Osteoblast (primary cell): ENCODE measurements around the gene SSTR5. TPM values are rescaled to one million over a fixed set of nuclear protein-coding genes. Genes with fewer than 3 reads are reported as not detected.
A peak's percentile ranks its signal among the peaks of the same experiment; 100 is the strongest.

Experiments used
- DNase-seq: peaks from one replicate; pipeline ENCODE4 v3.0.0; 2011; ENCODE audit warnings: low spot score, mixed read lengths; ENCODE audit not compliant: insufficient read length; ENCODE audit errors: missing footprints
- H2AFZ ChIP-seq: 2 replicates; pipeline ENCODE4 v1.6.0; 2011; ENCODE audit warnings: mild to moderate bottlenecking, low read length
- H3K27ac ChIP-seq: 2 replicates; pipeline ENCODE4 v1.5.1; 2011; ENCODE audit warnings: mild to moderate bottlenecking, low read depth, low read length, moderate library complexity
- H3K27me3 ChIP-seq: 2 replicates; pipeline ENCODE4 v1.6.0; 2012; ENCODE audit warnings: mild to moderate bottlenecking, control low read depth, inconsistent platforms, low read length, moderate library complexity; ENCODE audit not compliant: insufficient read depth
- H3K36me3 ChIP-seq: 2 replicates; pipeline ENCODE4 v1.5.1; 2011; ENCODE audit warnings: mild to moderate bottlenecking, low read length, control low read depth, moderate library complexity; ENCODE audit not compliant: insufficient read depth
- H3K4me1 ChIP-seq: 2 replicates; pipeline ENCODE4 v1.5.1; 2011; ENCODE audit warnings: mild to moderate bottlenecking, low read length, control low read depth, moderate library complexity; ENCODE audit not compliant: insufficient read depth
- H3K4me2 ChIP-seq: 2 replicates; pipeline ENCODE4 v1.6.0; 2011; ENCODE audit warnings: mild to moderate bottlenecking, low read length; ENCODE audit not compliant: insufficient read depth
- H3K4me3 ChIP-seq: fragments of 200-600 bp; sonication (generic); 3 replicates; pipeline ENCODE4 v1.5.1; 2012; ENCODE audit warnings: mild to moderate bottlenecking, low read length, inconsistent platforms; ENCODE audit not compliant: insufficient read depth
- H3K79me2 ChIP-seq: 2 replicates; pipeline ENCODE4 v1.6.0; 2012; ENCODE audit warnings: mild to moderate bottlenecking, low read length, control low read depth, inconsistent platforms; ENCODE audit not compliant: insufficient read depth
- H3K9me3 ChIP-seq: 2 replicates; pipeline ENCODE4 v1.5.1; 2011; ENCODE audit warnings: low read depth, low read length, control low read depth
- H4K20me1 ChIP-seq: 2 replicates; pipeline ENCODE4 v1.6.0; 2012; ENCODE audit warnings: mild to moderate bottlenecking, low read length, control low read depth; ENCODE audit not compliant: insufficient read depth
- total RNA-seq: library from RNA; depleted of rRNA; stranded (reverse); fragments of >200 nt; gene quantifications from 2 replicates; pipeline ENCODE4 v1.2.3, GENCODE V29; 2012
- TF ChIP-seq, protein P1 (sequence below): IDR thresholded peaks from 2 replicates; pipeline ENCODE4 v1.5.1; 2011; ENCODE audit warnings: mild to moderate bottlenecking, low read depth, low read length, moderate library complexity; ENCODE audit errors: extremely low read depth

Gene SSTR5
- total RNA-seq, 1 donor = not detected

DNA sequence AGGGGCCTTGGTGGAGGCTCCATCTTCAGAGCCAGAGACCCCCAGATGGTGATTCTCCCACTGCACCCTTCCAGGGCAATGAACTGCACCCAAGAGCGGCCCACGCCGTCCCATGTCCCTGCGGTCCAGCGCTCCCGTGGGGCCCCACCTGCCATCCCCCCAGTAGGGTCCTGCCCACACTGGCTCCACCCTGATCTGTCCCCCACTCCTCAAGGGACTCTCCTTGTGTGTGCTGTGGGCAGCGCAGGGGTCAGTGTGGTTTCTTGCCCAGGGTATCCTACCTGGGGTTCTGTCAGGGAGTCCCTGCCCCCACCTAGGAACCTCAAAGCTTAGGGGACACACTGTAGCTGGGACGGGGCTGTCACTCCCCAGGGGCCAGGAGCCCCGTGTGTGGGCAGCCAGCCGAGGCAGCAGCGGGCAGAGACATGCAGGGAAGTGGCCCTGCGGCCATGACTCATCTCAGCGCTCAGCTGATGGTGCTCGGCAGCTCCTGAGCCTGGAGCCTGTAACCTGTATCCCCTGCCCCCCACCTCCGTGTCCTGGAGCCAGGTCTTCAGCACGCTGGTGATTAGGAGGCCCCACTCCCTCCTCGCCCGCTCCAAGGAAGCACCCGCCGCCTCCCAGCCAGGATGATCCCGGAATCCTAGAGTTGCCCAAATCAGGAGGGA, 35.7 kb upstream of the SSTR5 start:
- Histone ChIP-seq H3K4me2 (no peak overlapping the region), H3K36me3 (no peaks in the 10 kb centered on the region), H3K4me1 (no peaks in the 10 kb centered on the region), H4K20me1 (no peaks in the 10 kb centered on the region), H3K4me3 (no peak overlapping the region), H3K27ac (no peak overlapping the region), H3K27me3 (no peaks in the 10 kb centered on the region), H3K9me3 (no peaks in the 10 kb centered on the region), H3K79me2 (no peaks in the 10 kb centered on the region), H2AFZ (no peak overlapping the region)
- TF ChIP-seq, protein P1, sequence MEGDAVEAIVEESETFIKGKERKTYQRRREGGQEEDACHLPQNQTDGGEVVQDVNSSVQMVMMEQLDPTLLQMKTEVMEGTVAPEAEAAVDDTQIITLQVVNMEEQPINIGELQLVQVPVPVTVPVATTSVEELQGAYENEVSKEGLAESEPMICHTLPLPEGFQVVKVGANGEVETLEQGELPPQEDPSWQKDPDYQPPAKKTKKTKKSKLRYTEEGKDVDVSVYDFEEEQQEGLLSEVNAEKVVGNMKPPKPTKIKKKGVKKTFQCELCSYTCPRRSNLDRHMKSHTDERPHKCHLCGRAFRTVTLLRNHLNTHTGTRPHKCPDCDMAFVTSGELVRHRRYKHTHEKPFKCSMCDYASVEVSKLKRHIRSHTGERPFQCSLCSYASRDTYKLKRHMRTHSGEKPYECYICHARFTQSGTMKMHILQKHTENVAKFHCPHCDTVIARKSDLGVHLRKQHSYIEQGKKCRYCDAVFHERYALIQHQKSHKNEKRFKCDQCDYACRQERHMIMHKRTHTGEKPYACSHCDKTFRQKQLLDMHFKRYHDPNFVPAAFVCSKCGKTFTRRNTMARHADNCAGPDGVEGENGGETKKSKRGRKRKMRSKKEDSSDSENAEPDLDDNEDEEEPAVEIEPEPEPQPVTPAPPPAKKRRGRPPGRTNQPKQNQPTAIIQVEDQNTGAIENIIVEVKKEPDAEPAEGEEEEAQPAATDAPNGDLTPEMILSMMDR = no peak
- DNase-seq = peak; percentile 96

DNA sequence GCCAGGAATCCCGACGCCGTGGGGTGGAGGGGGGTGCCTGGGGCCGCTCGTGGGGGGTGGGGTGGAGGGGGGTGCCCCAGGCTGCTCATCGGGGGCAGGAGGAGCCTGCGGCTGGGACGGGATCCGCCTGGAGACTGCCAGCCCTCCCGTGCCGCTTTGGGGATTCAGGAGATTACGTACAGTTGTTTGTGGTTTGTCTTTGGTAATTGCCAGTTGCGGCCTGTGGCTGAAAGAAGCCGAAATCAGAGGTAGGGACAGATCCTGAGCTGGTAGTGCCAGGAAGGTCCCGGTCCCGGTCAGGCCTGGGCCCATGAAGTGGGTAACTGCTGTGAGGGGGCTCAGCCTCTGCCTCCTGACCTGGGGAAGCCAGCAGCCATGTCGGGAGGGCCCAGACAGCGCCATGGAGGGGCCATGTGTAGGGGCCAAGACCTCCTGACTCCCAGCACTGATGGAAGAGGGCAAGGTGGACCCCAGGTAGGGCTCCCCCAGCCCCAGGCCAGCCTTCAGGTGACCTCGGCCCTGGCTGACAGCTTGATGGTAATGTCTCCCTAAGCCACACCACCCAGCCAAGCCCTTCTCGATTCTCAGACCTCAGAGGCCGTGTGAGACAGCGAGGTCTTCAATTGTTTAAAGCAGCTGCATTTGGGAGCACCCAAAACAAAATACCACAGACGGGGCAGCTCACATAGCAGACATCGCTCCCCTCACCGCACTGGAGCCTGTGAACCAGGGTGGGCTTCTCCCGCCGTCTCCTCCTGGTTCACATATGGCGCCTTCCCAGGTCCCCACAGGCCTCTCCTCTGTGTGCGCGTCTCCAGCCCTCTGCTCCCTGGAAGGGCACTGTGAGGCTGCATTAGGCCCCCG, 34.9 kb upstream of the SSTR5 start:
- H2AFZ ChIP-seq = no peak overlapping the region
- DNase-seq = no peak
- no peaks in the 10 kb centered on the region for H3K36me3 ChIP-seq
- H3K9me3 ChIP-seq = no peaks in the 10 kb centered on the region
- H3K4me1 ChIP-seq = no peaks in the 10 kb centered on the region
- H4K20me1 ChIP-seq = no peaks in the 10 kb centered on the region
- no peak overlapping the region for H3K27ac ChIP-seq
- H3K79me2 ChIP-seq = no peaks in the 10 kb centered on the region
- H3K4me2 ChIP-seq = no peak overlapping the region
- no peak overlapping the region for H3K4me3 ChIP-seq
- no peaks in the 10 kb centered on the region for H3K27me3 ChIP-seq
- TF ChIP-seq, protein P1 = no peak

DNA sequence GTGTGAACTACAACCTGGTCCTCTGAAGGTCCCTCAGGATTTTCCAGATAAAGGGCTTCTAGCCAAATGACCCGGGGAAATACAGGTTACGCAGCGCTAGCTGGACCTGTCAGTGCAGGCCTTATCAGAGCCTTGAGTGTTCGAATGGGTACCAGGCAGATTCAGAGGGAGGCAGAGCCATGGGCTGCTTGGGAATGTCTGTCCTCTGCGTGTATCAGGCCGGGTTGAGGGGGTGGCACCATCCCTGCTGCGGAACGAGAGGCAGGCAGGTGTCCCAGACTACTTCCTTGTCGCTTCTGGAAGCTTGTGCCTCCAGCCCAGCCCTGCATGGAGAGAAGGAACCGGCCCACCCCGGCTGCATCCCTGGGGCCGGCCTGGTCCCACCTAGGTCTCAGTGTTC, 33.6 kb upstream of the SSTR5 start:
- no peaks in the 10 kb centered on the region for H3K9me3 ChIP-seq
- H3K4me2 ChIP-seq = no peak overlapping the region
- no peak overlapping the region for H3K4me3 ChIP-seq
- H3K27ac ChIP-seq = no peak overlapping the region
- no peak for DNase-seq
- no peak overlapping the region for H2AFZ ChIP-seq
- no peaks in the 10 kb centered on the region for H3K79me2 ChIP-seq
- H3K36me3 ChIP-seq = no peaks in the 10 kb centered on the region
- TF ChIP-seq, protein P1 = no peak
- no peaks in the 10 kb centered on the region for H3K27me3 ChIP-seq
- H4K20me1 ChIP-seq = no peaks in the 10 kb centered on the region
- H3K4me1 ChIP-seq = no peaks in the 10 kb centered on the region

DNA sequence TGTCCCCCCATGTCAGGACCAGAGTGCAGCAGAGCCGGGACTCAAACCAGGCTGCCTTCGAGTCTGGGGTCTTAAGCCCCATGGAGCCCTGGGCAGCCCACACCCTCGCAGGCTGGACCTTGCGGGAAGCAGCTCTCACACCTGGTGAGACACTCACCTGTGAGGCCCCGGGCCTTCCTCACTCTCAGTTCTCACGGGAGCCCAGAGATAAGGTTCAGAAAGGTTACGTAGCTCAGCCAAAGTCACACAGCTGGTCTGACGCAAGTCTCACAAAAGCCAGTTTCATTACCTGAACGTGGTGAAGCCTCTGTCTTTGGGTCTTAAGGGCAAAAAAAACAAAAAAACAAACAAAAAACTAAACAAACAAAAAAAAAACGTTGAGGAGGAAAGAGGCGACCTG, 32.8 kb upstream of the SSTR5 start:
- no peak overlapping the region for H2AFZ ChIP-seq
- no peak overlapping the region for H3K4me2 ChIP-seq
- peaks cover 6% of the 10 kb centered on the region for H3K27me3 ChIP-seq

More for the DNA sequence above, 32.8 kb upstream of the SSTR5 start:
- no peaks in the 10 kb centered on the region for H3K79me2 ChIP-seq
- H3K4me3 ChIP-seq = no peak overlapping the region
- no peak for DNase-seq
- H3K36me3 ChIP-seq = no peaks in the 10 kb centered on the region
- no peaks in the 10 kb centered on the region for H3K4me1 ChIP-seq
- TF ChIP-seq, protein P1 = no peak
- H3K9me3 ChIP-seq = no peaks in the 10 kb centered on the region
- no peak overlapping the region for H3K27ac ChIP-seq
- H4K20me1 ChIP-seq = no peaks in the 10 kb centered on the region
